ENCODE measurements around the gene GPR45.
A peak's percentile ranks its signal among the peaks of the same experiment; 100 is the strongest.

The GPR45 gene

DNA sequence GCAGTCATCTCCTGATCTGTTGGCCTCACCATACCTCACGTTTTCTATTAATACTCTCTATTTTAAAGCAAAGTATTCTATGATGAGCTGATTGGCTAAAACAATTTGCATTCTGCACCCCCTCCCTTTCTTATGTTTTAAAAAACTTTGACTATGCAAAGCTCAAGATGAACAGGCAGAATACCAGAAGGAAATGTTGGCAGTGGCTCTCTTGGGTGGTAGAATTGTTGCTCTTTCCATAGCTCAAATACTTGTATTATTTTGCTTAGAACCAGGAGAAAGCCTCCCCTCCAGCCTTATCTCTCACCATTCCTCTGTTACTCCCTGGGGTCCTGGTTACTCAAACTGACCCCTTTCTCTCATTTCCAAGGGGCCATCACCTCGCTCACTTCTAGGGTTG is 14.4 kb downstream of the GPR45 start:
- no peak for DNase-seq

DNA sequence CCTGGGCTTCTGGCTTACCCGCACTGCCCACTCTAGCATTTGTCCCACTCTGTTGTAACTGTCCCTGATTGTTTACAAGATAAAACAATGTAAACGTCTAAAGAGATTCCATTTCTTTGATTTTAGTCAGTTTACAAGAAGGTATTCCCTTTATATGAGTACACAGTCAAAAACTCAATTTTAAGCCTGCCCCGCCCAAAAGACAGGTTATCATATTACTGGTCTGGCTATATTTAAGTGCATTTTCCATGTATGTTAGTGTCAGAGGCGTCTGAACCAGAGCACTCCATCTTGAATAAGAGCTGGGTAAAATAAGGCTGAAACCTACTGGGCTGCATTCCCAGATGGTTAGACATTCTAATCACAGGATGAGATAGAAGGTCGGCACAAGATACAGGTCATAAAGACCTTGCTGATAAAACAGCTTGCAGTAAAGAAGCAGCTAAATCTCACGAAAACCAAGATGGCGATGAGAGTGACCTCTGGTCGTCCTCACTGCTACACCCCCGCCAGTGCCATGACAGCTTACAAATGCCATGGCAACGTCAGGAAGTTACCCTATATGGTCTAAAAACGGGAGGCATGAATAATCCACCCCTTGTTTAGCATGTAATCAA is 15.0 kb downstream of the GPR45 start:
- no peak for DNase-seq

DNA sequence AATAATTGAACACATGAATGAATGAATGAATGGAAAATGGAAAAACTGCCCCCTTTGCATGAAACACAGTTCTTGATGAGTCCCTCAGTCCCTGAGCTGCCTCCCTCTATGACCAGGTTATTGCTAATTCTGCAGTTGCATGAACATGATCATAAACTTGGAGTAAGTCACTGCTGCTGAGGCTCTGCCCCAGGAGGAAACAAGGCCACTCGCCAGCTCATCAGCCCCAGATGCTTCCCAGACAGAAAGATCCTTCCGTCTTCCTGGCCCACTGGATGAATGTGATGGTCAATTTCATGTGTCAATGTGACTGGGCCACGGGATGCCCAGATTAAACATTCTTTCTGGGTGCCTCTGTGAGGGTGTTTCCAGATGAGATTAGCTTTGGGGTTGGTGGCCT is 16.4 kb downstream of the GPR45 start:
- DNase-seq = peak; percentile 52

DNA sequence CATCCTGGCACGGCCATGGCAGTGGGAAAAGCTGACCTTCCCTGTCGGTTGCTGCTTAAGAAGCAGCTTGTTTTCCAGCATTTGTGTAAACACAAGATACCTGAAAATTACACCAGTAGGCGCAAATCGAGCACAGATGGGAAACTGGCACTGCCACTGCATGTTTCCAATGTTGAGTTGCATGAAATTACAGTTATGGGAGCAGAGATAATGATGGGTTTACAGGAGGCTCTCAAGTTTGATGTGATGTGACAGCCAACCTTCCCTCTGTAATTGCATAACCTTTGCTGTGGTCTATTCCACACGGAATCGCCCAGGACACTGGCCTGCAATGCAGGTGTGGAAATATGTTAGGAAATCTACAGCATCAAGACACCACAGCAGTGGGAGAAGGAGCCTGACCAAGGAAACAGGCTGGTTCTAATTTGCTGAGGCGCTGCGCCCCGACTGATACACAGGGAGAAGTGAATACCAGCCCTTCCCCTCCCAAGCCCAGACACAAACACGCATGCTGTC is 17.4 kb downstream of the GPR45 start:
- no peak for DNase-seq

DNA sequence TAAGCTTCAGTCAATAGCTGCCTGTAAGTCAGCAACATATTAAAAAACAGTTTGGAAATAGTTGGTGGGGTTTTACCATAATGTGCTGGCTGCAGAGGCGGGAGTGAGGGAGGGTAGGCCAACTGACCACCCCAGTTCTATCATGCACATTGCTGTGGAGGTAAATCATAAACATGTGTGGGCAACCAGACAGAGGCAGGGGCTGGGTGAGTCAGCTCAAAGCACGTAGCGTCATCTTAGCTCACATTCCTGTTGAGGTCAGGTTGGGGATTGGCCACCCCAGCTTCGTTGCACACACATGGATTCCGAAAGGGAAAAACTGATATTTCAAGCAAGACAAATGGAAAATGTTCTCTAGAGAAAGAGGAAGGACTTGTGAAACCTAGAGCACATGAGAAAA is 19.5 kb downstream of the GPR45 start:
- DNase-seq = peak; percentile 93

- peak; percentile 6 for DNase-seq
Measured at GRCh38 chr2:105262651-105263091, 21.1 kb downstream of the GPR45 start.

- no peak for DNase-seq
Measured at GRCh38 chr2:105269426-105269825, 27.9 kb downstream of the GPR45 start.

- no peak for DNase-seq
Measured at GRCh38 chr2:105271393-105272045, 30.0 kb downstream of the GPR45 start.

DNA sequence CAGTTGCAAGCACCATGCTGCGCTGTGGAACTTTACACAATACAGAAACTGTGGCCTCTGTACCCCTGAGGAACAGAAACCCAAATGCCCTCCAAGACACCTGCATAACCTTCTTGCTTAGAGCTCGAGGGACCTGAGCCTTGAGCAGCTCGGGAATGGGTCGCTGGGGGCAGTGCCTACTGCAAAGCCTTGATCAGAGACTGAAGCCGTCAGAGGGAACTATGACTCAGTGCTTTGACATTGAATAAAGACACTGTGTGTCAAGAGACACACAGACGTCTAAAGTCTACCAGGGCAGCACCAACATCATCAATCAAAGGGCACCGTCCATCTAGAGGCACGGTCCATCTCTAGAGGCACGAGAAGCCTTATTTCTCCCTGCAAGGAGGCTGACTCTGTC is 30.6 kb downstream of the GPR45 start:
- no peak for DNase-seq

- no peak for DNase-seq
Measured at GRCh38 chr2:105274046-105274445, 32.5 kb downstream of the GPR45 start.

GRCh38 chr2:105278654-105279053 is 37.1 kb downstream of the GPR45 start:
- no peak for DNase-seq

- no peak for DNase-seq
Measured at GRCh38 chr2:105279126-105279525, 37.6 kb downstream of the GPR45 start.

DNA sequence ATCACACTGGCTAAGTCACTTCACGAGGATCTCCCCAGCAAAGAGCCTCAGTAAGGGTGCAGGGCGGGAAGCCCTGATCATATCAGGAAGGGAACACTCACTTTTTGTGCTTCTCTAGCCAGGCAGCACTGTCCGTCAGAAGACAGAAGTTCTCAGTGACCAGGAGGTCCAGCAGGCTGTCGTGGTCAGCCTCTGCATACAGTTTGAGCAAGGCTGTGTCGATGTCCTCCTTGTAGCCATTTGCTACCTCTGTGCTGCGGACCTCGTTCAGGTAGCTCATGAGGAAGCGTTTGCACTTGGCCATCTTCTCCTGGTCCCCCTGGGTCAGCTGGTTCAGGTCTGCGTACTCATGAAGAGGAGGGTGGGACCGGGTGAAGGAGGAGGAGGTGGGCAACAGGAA is 38.7 kb downstream of the GPR45 start:
- DNase-seq = no peak

- no peak for DNase-seq
Measured at GRCh38 chr2:105283532-105283931, 42.0 kb downstream of the GPR45 start.

GRCh38 chr2:105287692-105288091 is 46.1 kb downstream of the GPR45 start:
- peak; percentile 26 for DNase-seq

DNA sequence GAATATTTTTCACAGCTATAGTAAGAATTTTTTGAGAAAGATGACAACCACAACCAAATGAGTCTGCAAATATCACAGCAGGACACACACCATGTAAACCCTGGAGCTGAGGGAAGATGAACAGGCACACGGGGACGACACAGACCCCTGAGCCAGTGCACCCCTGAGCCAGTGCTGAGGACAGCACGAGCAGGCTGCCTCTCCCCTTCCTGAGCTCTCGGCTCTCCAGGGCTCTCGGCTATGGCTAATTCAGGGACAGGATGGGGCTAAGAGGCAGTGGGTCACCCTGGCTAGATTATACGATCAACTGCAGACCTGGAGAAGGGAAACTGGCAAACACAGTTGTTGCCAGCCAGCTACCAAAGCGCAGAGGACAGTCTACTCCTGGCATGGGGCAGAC is 46.6 kb downstream of the GPR45 start:
- DNase-seq = no peak

DNA sequence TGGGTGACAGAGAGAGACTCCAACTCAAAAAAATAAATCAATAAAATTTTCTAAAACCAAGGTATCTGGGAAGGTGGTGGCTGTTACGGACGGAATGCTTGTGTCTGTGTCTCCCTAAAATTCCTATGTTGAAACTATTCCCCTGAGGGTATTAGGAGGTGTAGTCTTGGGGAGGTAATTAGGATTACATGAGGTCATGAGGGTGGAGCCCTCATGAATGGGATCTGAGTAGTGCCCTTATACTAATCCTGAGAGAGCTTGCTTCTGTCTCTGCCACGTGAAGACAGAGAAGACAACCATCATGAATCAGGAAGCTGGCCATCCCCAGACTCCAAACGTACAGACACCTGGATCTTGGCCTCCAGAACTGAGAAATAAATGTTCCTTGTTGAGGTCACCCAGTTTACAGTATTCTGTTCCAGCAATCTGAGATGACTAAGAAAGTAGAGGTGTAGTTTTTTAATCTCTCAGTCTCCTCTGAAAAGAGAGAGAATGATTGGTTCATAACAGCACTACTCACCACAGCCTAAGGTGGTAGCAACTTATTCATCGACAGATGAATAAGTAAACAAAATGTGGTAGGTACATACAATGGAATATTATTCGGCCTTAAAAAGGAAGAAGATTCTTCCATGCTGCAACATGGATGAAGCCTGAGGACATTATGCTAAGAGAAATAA is 49.6 kb downstream of the GPR45 start:
- no peak for DNase-seq

DNA sequence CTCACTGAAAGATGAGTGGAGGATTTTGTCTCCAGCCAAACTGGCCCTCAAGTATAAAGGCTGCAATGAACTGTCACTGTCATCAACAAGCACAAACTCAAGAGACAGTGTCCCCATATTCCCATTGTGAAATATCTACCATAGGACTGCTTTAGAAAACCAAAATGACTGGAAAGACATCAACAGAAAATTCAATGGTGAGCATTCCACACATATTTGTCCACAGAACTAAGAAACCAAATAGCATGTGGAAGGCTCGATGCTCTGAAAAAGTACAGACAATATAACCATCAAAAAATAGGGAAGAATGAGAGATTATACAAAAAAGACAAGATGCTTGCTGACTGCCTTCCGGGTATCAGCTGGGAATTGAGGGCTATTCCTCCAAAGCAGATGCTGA is 50.4 kb downstream of the GPR45 start:
- DNase-seq = peak; percentile 11
